ENCODE results near the gene TNFRSF14.

DNA sequence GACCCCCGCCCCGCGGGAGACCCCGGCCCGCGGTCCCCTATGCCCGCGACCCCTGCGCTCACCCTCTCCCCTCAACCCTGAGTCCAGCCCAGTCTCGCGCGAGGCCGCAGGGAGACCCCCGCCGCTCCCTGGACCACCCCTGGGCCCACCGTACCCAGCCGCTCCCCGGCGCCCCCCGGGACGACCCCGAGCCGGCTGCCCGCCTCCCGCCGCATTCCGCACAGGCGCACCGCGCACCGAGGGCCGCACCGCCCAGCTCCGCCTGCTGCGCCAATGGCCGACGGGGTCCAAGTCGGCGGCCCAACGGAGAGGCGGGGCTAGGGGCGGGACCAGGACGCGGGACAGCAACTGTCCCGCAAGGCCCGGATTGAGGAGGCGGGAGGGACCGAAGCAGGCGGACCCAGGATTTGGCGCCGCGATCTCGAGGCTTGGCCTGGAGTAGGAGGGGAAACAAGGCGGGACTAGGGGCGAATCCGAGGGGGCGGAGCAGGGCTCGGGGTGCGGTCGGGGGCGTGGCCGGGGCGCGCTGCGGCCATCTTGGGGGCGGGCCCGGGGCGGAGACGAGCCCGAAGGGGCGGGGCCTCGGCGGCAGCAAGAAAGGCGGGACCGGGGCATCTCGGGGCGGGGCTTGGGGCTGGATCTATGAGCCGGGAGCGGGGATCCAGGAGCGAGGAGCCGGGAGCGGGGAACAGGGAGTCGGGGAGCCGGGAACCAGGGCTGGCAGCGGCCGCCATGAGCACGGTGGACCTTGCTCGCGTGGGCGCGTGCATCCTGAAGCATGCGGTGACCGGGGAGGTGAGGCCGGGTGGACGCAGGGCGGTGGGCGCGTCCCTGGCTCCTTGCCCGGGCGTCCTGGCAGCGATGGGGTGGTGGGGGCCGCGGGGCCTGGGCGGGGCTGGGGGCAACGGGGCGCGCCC, 30.2 kb downstream of the TNFRSF14 start, which contains the start of gene PRXL2B:
- TF ChIP-seq, protein P1, sequence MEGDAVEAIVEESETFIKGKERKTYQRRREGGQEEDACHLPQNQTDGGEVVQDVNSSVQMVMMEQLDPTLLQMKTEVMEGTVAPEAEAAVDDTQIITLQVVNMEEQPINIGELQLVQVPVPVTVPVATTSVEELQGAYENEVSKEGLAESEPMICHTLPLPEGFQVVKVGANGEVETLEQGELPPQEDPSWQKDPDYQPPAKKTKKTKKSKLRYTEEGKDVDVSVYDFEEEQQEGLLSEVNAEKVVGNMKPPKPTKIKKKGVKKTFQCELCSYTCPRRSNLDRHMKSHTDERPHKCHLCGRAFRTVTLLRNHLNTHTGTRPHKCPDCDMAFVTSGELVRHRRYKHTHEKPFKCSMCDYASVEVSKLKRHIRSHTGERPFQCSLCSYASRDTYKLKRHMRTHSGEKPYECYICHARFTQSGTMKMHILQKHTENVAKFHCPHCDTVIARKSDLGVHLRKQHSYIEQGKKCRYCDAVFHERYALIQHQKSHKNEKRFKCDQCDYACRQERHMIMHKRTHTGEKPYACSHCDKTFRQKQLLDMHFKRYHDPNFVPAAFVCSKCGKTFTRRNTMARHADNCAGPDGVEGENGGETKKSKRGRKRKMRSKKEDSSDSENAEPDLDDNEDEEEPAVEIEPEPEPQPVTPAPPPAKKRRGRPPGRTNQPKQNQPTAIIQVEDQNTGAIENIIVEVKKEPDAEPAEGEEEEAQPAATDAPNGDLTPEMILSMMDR (IDR thresholded peaks at IDR 0.05; ENCODE audit: low read depth, low read length, missing input control) = peak; percentile 8
- TF ChIP-seq EGR1 (IDR thresholded peaks at IDR 0.05; ENCODE audit: low read depth in 2 of 2) = peak in 1 of 2 donors; percentile 69
- TF ChIP-seq, protein P2, sequence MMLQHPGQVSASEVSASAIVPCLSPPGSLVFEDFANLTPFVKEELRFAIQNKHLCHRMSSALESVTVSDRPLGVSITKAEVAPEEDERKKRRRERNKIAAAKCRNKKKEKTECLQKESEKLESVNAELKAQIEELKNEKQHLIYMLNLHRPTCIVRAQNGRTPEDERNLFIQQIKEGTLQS (IDR thresholded peaks at IDR 0.05) = no peak
